Fibroblast of villous mesenchyme (primary cell): ENCODE results near the gene VPS54. TPM values are rescaled to one million over a fixed set of nuclear protein-coding genes. Genes with fewer than 3 reads are reported as not detected.

ENCODE experiments used
- DNase-seq: peaks from one replicate; pipeline ENCODE4 v3.0.0-alpha.2; 2010; ENCODE audit warnings: low read depth
- H3K4me3 ChIP-seq: 2 replicates; pipeline ENCODE4 v1.5.1; 2011; ENCODE audit warnings: low read depth, mild to moderate bottlenecking, low read length
- small RNA-seq: library from RNA; depleted of rRNA; stranded (forward); fragments of <200 nt; gene quantifications from one replicate; pipeline ENCODE3, GENCODE V24; 2012
- total RNA-seq: library from RNA; depleted of rRNA; stranded (reverse); fragments of >200 nt; gene quantifications from 2 replicates; pipeline ENCODE4 v1.2.3, GENCODE V29; 2012
- TF ChIP-seq, protein P1 (sequence below): IDR thresholded peaks from 2 replicates; pipeline ENCODE4 v1.5.1; 2012; ENCODE audit warnings: low read depth, mild to moderate bottlenecking, low read length; ENCODE audit not compliant: insufficient read depth

Gene VPS54
- total RNA-seq, 1 donor = 32.0 TPM

DNA sequence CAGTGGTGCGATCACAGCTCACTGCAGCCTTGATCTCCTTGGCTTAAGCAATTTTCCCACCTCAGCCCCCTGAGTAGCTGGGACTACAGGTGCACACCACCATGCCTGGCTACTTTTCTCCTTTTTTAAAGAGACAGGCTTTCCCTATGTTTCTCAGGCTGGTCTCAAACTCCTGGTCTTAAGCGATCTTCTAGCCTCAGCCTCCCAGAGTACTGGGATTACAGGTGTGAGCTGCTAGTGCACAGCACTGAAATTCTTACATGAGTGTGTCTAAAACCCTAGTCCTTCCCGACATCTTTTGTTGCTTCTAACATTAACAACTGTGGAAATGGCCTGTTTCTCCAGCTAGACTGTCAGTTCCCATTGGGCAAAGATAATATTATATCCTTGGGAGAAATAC lies 174.6 kb downstream of the VPS54 start:
- DNase-seq = no peak
- H3K4me3 ChIP-seq = peak overlapping the region; percentile 84
- TF ChIP-seq, protein P1, sequence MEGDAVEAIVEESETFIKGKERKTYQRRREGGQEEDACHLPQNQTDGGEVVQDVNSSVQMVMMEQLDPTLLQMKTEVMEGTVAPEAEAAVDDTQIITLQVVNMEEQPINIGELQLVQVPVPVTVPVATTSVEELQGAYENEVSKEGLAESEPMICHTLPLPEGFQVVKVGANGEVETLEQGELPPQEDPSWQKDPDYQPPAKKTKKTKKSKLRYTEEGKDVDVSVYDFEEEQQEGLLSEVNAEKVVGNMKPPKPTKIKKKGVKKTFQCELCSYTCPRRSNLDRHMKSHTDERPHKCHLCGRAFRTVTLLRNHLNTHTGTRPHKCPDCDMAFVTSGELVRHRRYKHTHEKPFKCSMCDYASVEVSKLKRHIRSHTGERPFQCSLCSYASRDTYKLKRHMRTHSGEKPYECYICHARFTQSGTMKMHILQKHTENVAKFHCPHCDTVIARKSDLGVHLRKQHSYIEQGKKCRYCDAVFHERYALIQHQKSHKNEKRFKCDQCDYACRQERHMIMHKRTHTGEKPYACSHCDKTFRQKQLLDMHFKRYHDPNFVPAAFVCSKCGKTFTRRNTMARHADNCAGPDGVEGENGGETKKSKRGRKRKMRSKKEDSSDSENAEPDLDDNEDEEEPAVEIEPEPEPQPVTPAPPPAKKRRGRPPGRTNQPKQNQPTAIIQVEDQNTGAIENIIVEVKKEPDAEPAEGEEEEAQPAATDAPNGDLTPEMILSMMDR = no peak

DNA sequence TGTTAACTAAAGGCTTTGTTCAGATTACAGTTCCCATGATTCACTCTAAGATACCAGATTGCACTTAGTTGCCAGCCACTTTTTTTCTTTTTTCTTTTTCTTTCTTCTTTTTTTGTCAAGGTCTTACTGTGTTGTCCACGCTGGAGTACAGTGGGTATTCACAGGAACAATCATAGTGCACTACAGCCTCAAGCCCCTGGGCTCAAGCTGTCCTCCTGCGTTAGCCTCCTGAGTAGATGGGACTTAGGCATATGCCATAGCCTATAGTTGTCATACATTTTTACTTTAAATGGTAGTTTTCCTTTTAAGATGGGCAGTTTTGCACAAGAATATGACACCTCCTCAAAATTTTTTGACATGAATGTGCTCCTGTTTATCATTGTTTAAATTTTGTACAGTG lies 175.4 kb downstream of the VPS54 start:
- H3K4me3 ChIP-seq = peak overlapping the region; percentile 84
- TF ChIP-seq, protein P1 = no peak
- DNase-seq = no peak

DNA sequence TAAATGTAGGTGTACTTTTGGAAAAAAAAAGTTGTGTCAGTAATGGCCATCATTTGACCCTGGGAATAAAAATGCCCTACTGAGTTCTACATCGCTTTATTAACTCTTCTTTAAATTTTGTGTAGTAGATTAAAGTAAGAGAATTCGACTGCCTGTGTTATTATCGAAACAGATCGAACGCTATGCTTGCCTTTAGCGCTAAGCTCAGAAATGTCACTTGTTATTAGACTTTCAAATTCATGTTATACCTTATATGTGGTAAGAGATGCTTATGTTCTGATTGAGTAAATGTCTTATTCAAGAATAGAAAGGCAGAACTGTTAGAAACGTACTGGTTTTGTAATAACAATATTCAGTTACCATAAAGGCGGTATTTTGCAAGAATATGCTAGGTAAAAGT lies 176.1 kb downstream of the VPS54 start:
- H3K4me3 ChIP-seq = peak overlapping the region; percentile 84
- DNase-seq = no peak
- TF ChIP-seq, protein P1 = no peak

DNA sequence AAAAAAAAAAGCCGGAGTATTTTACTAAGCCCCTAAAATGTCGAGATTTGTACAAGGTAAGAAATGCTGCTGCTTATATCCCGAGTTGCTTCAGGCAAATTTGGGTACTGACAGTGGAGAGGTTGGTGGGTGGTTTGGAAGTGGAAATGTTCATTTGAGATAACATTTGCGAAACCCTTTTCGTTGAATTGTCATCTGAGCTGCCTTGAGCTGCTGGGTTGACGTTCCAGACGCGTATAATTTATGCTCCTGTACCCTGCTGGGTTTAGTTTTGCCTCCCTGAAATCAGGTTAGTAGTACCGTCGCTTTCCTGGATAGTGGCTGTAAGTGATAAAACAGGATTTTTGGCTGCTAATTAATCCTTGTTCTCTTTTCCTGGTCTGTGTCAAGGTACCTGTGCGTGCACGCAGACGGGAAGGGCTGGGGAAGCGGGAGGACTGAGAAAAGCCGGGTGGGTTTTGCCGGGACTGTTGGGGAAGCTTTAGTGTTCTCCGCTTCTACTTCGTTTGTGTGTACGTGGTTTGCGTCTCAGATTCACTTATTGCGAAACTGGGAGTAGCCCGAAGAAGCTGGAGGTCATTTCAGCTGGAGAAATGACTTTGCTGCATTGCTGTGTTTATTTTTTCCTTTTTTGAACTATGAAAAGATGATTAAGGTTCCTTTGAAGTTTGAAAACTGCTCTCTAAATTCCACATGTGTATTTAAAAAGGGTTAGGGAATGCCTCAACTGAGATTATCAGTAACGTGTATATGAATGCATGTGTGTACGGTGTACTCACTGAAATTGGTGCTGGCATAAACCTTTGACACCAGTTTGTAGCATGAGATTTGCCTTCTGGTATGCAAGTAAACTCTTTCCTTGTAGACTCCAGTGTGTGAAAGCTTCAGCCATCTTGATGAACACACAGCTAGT lies 176.8 kb downstream of the VPS54 start:
- DNase-seq = peak; percentile 94
- TF ChIP-seq, protein P1 = no peak
- H3K4me3 ChIP-seq = peak overlapping the region; percentile 84

Small RNA genes lying within 50 kb of the gene (small RNA-seq; reads per million reads assigned to genes)
- not detected for gene RF01293

Other genes with a start within 250 kb of the VPS54 start
- 148 and 221 TPM in 2 replicates for gene UGP2, start 177.5 kb downstream of the VPS54 start, total RNA-seq
- 8.4 and 10.8 TPM in 2 replicates for gene PELI1, start 125.0 kb upstream of the VPS54 start, total RNA-seq